Inferior parietal cortex (tissue), 1 donor: Measurements from ENCODE around the gene SCD.
A peak's percentile ranks its signal among the peaks of the same experiment; 100 is the strongest.
"Not testable (repeated sequence)": the region's sequence is repeated elsewhere in the genome, so short reads cannot be mapped to it uniquely, and the experiment has no call there.

Source experiments
- DNase-seq: peaks from one replicate; pipeline ENCODE4 v3.0.0-alpha.2; 2016; ENCODE audit errors: extremely low spot score

Gene SCD

GRCh38 chr10:100346765-100347567 is at the start of gene SCD:
Gene SCD, plus strand, starts transcription at chr10:100347233. Its CDS starts 272 bp downstream, at chr10:100347505.
- peak; percentile 94 for DNase-seq

- DNase-seq, result no peak
Observed at GRCh38 chr10:100297242-100297641, 49.8 kb upstream of the SCD start.

- not testable (repeated sequence) for DNase-seq
Observed at GRCh38 chr10:100301123-100301522, 45.9 kb upstream of the SCD start.

GRCh38 chr10:100303724-100304319 is 43.2 kb upstream of the SCD start:
- DNase-seq, result peak; percentile 71

- DNase-seq, result no peak
Observed at GRCh38 chr10:100304414-100304813, 42.6 kb upstream of the SCD start.

- no peak for DNase-seq
Observed at GRCh38 chr10:100306861-100307260, 40.2 kb upstream of the SCD start.

- DNase-seq, result no peak
Observed at GRCh38 chr10:100307684-100308083, 39.3 kb upstream of the SCD start.

GRCh38 chr10:100311298-100311697 is 35.7 kb upstream of the SCD start:
- DNase-seq, result no peak

- no peak for DNase-seq
Observed at GRCh38 chr10:100315615-100316014, 31.4 kb upstream of the SCD start.

GRCh38 chr10:100318207-100318606 is 28.8 kb upstream of the SCD start:
- DNase-seq, result no peak

GRCh38 chr10:100319707-100320402 is 27.2 kb upstream of the SCD start:
- peak; percentile 60 for DNase-seq

GRCh38 chr10:100325158-100325557 is 21.9 kb upstream of the SCD start:
- DNase-seq, result no peak

- DNase-seq, result peak; percentile 66
Observed at GRCh38 chr10:100327007-100327717, 19.9 kb upstream of the SCD start.

- DNase-seq, result no peak
Observed at GRCh38 chr10:100327718-100328009, 19.4 kb upstream of the SCD start.

- no peak for DNase-seq
Observed at GRCh38 chr10:100328198-100328597, 18.8 kb upstream of the SCD start.

GRCh38 chr10:100330079-100330478 is 17.0 kb upstream of the SCD start, which contains the start of gene PKD2L1:
Gene PKD2L1, minus strand, starts transcription at chr10:100330228. Its CDS starts 125 bp downstream, at chr10:100330103.
- DNase-seq, result no peak

GRCh38 chr10:100333106-100333505 is 13.9 kb upstream of the SCD start:
- no peak for DNase-seq

GRCh38 chr10:100333661-100334440 is 13.2 kb upstream of the SCD start:
- no peak for DNase-seq

GRCh38 chr10:100334762-100335161 is 12.3 kb upstream of the SCD start:
- DNase-seq, result no peak

GRCh38 chr10:100338434-100339036 is 8.5 kb upstream of the SCD start:
- peak; percentile 85 for DNase-seq

GRCh38 chr10:100339236-100339635 is 7.8 kb upstream of the SCD start:
- no peak for DNase-seq
